Measurements from ENCODE around the gene FAM25G.
"Not testable (repeated sequence)": the region's sequence is repeated elsewhere in the genome, so short reads cannot be mapped to it uniquely, and the experiment has no call there.

Gene FAM25G

GRCh38 chr10:47491600-47491999 lies at the start of gene FAM25G:
Gene FAM25G, minus strand, starts transcription at chr10:47491700. Its CDS starts 26 bp downstream, at chr10:47491674.
- DNase-seq = not testable (repeated sequence)

GRCh38 chr10:47536430-47536829 lies 44.9 kb upstream of the FAM25G start:
- DNase-seq = not testable (repeated sequence)

GRCh38 chr10:47523475-47523874 lies 32.0 kb upstream of the FAM25G start, which contains the start of gene AGAP9:
Gene AGAP9, minus strand, starts transcription at chr10:47523638. Its CDS starts 112 bp downstream, at chr10:47523526.
- not testable (repeated sequence) for DNase-seq

DNA sequence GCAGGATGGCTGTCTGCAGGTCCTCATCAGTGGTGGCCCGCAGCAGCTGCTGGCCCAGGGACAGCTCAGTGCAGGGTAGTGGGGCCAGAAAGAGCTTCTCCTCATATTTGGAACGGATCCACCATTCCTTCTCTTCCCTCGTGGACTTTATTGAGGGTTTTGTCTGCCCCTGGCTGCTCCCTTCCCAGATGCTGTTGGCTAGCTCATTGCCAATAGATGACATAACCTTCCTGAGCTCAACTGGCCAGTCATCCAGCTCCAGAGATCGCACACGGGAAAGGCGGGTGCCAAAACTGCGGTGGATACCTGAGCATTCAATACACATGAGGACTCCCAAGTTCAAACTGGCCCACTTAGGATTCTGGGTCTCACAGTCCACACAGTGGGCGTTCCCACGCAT lies 10.8 kb upstream of the FAM25G start:
- not testable (repeated sequence) for DNase-seq

DNA sequence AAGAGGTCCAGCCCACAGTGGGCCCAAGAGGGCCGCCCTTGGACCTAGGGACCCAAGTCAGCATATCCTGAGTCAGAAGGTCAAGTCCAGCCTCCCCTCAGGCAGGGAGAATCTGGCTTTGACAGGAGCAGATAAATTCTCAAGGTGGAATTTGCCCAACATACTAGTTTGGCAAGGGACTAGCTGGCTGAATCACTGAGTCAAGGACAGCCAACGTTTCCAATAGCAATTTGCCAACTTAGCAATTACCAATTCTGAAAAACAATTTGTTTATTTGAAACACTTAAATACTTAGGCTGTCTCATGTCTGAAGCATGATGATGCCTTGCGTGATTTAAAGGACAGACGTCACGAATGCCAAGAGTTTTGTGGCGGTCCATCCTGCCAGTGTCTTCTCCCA lies 2.7 kb upstream of the FAM25G start:
- not testable (repeated sequence) for DNase-seq

DNA sequence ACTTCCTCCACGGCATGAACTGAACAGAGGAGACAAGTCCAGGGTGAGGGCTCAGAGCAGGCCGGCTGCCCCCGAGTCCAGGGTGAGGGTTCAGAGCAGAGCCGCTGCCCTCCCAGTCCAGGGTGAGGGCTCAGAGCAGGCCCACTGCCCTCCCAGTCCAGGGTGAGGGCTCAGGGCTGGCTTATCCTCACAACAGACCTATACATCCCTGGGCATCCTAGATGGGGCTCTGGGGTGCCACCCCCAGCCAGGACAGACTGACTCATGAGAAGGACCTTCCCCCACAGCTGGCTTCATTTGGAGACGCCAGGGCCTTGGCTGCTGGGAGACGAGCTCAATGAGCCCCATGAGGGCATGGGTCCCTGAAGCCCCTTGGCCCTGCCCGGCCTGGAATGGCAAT lies 1.9 kb downstream of the FAM25G start:
- not testable (repeated sequence) for DNase-seq

- not testable (repeated sequence) for DNase-seq
Measured at GRCh38 chr10:47485943-47486342, 5.6 kb downstream of the FAM25G start.

GRCh38 chr10:47484786-47485185 lies 6.7 kb downstream of the FAM25G start:
- not testable (repeated sequence) for DNase-seq

DNA sequence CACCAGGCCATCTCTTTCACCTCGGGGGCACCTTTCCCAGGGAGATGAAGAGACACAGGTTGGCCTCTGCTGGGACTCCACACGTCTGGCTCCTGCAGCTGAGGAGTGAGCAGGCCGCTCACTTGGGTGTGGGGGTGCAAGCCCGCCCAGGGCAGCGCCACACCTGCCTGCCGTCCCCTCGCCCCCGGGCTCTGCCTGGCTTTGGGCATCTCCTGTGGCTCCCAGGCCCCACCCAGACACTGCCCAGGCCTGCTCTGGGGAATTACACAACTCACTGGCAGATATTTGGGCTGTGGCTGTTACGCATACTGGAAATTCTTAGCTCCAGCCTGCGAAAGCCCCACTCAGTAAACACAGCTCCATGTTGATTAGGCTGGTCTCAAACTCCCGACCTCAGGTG lies 7.6 kb downstream of the FAM25G start, which contains the start of gene ANXA8:
ANXA8 (minus strand) TSS at position 193 of the 400 bp plus-strand sequence; CDS start at position 11, 182 bp downstream.
- DNase-seq = not testable (repeated sequence)

DNA sequence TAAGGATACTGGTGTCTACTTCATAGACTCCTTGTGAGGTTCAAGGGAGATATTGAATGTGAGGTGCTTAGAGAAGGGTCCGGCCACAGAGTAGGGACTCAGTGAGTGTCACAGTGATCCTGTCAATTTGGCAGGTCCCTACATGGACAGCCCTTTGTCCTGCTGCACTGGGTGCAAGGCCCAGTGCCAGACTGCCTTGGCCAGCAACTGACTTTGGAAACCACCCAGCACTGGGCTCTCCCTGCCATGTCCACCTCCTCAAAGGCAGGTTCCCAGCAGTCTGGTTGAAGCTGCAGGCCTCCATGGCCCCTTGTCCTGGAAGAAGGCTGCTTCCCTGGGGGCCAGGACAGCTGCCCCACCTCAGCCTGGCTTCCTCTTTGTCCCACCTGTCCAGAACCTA lies 9.1 kb downstream of the FAM25G start:
- DNase-seq = not testable (repeated sequence)

- not testable (repeated sequence) for DNase-seq
Measured at GRCh38 chr10:47481768-47482181, 9.7 kb downstream of the FAM25G start.

DNA sequence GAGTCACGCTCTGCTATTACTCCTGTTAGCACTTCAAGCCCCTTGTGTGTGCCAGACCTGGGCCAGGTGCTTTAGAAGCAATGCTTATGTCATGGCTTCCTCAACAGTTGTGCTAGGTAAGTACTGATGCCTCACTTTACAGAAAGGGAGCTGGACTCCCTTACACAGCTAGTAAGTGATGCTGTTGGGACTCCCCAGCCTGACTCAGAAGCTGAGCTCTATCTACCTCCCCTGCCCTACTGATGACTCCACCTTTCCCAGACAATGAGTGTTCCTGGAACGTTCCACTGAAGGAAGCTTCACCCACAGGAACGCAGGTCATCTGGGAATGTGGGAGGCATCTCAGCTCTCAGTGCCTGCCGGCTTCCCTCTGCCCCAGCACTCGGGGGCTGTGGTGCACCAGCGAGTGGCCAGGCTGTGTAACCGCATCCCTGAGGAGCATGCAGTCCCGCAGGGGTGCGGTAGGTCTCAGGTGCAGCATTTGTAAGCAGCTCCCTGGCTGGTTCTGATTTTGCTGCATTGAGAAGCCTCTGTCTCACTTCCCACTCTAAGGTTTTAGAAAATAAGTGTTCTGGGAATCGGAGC lies 10.2 kb downstream of the FAM25G start:
- DNase-seq = not testable (repeated sequence)

- not testable (repeated sequence) for DNase-seq
Measured at GRCh38 chr10:47480133-47480532, 11.4 kb downstream of the FAM25G start.

- DNase-seq = not testable (repeated sequence)
Measured at GRCh38 chr10:47478114-47478513, 13.4 kb downstream of the FAM25G start.

GRCh38 chr10:47477078-47477477 lies 14.4 kb downstream of the FAM25G start:
- not testable (repeated sequence) for DNase-seq

GRCh38 chr10:47475101-47475500 lies 16.4 kb downstream of the FAM25G start:
- DNase-seq = not testable (repeated sequence)

- DNase-seq = not testable (repeated sequence)
Measured at GRCh38 chr10:47473516-47473915, 18.0 kb downstream of the FAM25G start.

DNA sequence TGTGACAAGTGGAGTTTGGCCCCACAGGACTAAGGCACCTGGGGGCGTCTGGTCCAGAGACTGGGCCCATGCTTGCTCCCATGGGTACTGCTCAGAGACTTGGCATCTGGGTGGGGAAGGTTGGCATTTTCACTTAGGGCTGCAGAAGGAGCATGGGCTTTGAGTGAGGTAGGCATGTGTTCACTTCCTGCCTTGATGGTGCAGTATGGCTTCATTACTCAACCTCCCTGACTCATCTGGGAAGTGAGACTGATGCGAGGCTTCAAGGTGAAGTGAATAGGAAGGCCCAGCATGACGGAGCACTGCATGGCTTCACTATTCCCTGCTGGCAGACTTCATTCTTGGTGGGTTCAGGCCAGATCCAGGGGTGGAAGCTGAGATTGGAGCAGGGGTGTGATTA lies 18.9 kb downstream of the FAM25G start:
- not testable (repeated sequence) for DNase-seq

GRCh38 chr10:47472072-47472471 lies 19.4 kb downstream of the FAM25G start:
- not testable (repeated sequence) for DNase-seq

DNA sequence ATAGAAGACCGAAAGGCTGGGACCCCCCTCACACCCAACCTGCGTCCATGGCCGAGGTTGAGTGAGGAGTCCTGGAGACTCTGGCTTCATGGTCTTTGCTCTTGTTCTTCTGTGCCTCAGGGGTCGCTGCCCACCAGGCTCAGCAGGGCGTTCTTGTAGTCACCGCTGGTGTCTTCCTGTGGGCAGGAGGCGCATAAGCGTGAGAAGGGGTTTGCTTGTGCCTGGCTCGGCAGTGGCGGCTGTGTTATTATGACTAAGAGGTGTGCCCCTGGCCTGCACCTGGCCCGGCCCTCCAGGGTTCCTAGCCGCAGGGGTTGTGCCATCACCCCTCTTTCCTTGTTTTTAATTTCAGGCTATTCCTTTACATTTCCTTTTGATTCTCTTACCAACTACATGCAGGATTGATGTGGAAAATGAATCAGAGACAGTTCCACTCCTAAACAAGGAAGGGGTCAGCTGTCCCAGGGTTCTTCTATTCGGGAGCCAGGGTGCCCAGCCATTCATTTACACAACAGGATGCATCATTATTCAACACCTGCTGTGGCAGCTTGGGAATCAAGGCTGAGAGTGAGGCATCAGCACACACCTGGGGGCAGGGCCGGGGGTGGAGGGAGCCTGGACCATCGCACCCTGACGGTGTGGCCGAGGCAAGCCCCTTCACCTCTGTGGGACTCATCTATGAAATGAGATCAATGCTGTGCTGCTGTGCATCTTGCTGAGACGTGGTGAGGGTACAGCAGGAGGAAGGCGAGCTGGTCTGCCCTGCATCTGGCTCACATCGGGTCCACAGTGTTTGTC lies 22.6 kb downstream of the FAM25G start:
- not testable (repeated sequence) for DNase-seq

DNA sequence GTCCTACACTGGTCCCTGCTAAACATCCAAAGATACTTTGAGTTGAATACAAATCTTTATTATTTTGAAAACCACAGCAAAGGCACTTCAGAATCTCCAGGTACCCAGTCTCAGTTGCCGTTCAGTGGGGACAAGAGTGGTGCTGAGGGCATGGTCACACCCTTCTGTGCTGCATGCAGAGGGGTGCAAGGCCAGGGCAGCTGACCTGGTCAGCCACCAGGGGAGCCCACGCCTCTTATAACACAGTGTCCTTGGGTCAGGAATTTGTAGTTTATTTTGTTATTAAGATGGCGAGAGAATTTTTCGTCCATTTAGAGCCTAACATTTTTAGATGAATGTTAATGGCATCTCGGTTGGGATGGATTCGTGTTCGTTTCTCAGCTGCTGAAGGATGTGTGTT lies 23.5 kb downstream of the FAM25G start:
- DNase-seq = not testable (repeated sequence)

DNA sequence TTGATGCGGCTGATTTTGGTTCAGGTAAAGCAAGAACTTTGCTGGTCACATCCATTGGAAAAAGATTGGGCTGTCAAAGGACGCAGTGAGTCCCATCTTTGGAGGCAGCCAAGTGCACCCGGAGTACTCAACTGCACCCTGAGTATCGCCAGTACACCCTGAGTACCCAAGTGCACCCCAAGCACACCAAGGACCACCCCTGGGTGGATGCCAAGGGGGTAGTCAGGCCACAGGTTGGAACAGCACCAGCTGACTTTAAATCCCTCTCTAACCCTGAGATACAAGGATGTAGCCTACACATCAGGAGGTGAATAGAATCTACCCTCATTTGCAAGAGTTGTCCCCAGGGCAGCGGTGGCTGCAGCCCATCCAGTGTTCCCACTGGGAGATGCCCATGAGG lies 24.0 kb downstream of the FAM25G start:
- DNase-seq = not testable (repeated sequence)

- DNase-seq = not testable (repeated sequence)
Measured at GRCh38 chr10:47465216-47465917, 26.1 kb downstream of the FAM25G start.

Data from NCI-H2081 treated with DMSO at 0.1 percent for 48 hours (cell line).